Stimulated activated CD4-positive, alpha-beta T cell treated with anti-CD3 and anti-CD28 coated beads, Interleukin-1b, Interleukin-23, amount 100 ng/mL, for 1 hour (primary cell): Measurements from ENCODE around the gene SLC1A5.
"Not testable (repeated sequence)": the region's sequence is repeated elsewhere in the genome, so short reads cannot be mapped to it uniquely, and the experiment has no call there.

ENCODE experiments used
- DNase-seq, 2 donors: peaks; one replicate each; pipeline ENCODE4 v3.0.0-alpha.2; 2020; ENCODE audit warnings: low read depth in 2 of 2

Gene SLC1A5

DNA sequence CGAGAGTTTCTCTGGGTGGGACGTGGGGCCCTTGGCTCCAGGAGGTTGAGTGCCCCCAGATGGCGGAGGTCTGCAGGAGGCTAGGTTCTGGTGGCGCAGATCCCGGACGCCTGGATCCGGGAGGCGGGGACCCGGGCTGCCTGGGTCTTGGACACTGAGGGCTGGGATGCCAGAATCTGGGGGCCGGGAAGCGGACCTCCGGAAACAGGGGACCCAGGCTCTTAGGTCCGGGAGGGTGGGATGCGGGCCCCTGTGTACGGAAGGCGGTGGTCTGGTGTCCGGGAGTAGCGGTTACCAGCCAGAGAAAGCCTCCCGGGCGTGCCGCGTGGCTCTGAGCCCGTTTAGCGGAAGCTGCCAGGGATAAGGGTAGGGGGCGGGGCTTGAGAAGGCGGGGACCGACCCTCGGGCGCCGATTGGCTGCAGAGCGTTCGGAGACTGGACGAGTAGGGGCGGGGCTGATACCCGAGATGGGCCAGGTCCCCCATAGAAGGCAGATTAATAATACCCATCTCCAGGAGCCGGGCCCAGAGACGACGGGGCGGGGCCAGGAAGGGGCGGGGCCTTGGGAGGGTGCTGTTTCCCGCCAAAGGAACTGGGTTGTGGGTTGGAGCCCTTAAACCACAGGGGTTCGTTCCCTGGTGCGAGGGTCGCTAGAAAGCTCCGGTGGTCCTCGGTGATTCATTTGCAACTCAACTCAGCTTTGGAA lies at the start of gene SLC1A5:
Gene SLC1A5 (minus strand): TSS at position 333 of the 706 bp plus-strand sequence. CDS start 629 bp downstream, outside the sequence.
- peak; percentile 95 to 98 for DNase-seq

DNA sequence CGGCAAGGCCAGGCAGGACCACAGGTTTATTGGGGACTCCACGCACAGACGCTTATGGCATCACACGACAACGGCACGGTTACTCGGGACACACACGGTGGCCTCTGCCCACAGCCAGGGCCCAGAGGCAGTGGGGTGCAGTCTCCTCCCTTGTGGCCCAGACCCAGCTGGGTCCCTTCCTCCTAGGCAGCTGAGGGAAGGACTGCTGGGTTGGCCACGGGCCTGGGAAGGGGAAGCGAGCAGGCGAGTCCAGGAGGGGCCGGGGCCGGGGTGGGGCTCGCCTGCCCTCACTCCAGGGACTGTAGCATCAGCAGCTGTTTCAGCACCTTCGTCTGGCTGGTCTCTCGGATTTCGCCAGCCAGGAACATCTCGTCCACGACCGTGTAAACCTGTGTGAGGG lies 49.8 kb upstream of the SLC1A5 start:
- DNase-seq = no peak

DNA sequence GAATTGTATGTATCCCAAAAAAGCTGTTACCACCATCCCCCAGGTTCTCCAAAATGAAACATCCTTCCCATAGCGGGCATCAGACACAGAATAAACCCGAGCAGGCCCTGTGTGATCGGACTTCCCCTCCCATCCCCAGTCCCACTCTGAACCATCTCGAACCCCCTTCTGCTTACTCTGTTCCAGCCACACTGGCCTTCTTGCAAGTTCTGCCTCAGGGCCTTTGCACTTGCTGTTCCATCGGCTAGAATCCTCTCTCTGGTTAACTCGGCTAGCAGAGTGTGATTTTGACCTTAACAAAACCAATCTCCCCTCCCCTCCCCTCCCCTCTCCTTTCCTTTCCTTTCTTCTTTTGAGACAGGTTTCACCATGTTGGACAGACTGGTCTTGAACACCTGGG lies 46.6 kb upstream of the SLC1A5 start:
- DNase-seq = no peak

DNA sequence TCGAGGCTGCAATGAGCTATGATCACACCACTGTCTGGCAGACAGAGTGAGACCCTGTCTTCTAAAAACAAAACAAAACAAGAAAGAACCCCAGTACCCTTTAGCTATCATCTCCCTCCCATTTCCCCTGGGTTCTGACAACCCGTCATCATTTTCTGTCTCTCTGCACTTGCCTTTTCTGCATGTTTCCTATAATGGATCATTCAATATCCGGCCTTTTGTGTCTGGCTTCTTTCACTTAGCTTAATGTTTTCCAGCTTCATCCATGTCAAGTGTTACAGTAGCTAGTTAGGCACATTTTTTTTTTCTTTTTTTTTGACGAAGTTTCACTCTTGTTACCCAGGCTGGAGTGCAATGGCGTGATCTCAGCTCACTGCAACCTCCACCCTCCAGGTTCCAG lies 45.7 kb upstream of the SLC1A5 start:
- DNase-seq = no peak

DNA sequence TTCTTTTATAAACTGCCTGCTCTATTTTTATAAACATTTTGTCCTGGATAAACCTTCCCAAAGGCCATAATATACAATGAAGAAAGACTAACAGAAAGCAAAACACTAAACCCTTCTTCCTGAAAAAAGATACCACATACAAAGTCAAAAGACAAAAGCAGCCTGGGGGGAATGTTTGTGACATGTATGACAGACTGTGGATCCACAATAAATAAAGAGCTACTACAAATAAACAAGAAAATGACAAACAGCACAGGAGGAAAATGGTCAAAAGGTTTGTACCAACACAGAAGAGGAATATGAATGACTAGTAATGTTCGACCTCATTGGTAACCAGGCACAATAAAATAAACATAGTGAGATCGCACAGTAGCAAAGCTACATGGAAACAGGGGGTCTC lies 42.5 kb upstream of the SLC1A5 start:
- no peak for DNase-seq

DNA sequence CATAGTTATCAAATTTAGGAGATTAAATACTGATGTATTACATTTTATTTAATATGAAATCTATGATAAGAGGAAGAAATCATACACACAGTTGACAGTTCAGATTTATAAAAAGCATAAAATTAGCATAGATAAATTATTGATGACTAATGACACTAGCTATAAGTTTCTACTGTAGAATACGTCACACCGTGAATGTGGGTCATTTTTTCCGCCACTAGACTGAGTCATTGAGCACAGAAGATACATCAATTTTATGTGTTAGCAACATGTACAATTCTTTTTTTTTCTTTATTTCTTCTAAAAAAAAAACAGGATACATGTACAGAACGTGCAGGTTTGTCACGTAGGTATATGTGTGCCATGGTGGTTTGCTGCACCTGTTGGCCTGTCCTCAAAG lies 40.1 kb upstream of the SLC1A5 start:
- DNase-seq = peak in 1 of 2 donors; percentile 23

DNA sequence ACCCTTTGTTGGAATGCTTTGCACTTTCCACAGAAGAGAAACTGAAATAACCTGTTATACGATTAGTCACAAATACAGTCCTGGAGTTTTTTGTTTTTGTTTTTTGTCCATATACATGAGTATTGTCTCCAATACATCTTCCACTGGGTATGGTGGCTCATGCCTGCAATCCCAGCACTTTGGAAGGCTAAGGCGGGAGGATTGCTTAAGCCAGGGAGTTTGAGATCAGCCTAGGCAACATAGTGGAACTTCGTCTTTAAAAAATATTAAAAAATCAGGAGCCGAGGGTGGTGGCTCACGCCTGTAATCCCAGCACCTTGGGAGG lies 37.3 kb upstream of the SLC1A5 start:
- no peak for DNase-seq

DNA sequence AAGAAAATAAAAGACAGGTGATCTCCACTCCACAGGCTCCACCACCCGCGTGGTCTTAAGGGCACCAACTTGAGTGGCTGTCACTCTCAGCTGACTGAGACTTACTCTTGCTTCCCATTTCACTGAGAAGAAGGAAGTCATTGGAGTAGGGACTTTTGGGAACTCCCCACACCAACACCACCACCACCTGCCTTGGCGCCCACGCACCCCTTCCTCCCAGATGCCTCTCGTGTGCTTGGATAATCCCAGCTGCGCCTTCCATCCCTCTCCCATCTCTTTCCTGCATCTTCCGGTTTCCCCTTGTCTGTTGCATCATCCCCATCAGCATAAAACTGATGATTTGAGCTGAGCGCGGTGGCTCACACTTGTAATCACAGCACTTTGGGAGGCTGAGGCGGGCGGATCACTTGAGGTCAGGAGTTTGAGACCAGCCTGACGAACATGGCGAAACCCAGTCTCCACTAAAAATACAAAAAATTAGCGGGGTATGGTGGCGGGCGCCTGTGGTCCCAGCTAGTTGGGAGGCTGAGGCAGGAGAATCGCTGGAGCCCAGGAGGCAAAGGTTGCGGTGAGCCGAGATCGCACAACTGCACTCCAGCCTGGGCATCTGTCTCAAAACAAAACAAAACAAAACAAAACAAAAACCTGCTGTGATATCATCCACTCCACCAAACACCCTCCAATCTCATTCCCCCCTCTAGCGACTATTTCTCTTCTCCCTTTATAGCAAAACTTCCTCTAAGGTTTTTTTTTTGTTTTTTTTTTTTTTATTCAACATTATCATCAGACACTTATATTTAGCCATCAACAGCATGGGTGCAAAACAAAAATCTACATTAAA lies 36.7 kb upstream of the SLC1A5 start:
- no peak for DNase-seq

DNA sequence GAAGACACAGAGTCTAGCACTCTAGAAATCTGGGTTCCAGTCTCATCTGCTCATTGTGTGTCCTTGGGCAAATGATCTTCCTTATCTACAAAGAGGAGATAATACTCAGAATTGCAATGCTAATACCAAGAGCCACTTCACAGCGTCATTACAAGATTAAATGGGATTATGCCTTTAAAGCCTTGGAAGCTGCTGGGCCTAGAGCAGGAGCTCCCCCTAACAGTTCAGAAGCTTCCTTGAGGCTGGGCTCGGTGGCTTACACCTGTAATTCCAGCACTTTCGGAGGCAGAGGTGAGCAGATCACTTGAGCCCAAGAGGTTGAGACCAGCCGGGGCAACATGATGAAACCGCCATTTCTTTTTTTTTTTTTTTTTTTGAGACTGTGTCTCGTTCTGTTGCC lies 34.7 kb upstream of the SLC1A5 start:
- no peak for DNase-seq

DNA sequence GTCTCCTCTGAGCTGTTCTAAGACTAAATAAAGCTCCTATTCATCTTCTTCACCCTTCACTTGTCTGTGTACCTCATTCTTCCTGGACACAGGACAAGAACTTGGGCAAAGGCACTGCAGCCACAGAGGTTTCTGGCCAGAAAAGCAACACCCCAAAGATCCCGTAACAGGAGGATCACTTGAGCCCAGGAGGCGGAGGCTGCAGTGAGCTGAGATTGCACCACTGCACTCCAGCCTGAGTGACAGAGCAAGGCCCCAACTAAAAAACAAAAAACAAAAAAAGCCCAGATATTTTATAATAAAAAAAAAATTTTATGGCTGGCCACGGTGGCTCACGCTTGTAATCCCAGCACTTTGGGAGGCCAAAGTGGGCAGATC lies 34.0 kb upstream of the SLC1A5 start:
- not testable (repeated sequence) for DNase-seq

DNA sequence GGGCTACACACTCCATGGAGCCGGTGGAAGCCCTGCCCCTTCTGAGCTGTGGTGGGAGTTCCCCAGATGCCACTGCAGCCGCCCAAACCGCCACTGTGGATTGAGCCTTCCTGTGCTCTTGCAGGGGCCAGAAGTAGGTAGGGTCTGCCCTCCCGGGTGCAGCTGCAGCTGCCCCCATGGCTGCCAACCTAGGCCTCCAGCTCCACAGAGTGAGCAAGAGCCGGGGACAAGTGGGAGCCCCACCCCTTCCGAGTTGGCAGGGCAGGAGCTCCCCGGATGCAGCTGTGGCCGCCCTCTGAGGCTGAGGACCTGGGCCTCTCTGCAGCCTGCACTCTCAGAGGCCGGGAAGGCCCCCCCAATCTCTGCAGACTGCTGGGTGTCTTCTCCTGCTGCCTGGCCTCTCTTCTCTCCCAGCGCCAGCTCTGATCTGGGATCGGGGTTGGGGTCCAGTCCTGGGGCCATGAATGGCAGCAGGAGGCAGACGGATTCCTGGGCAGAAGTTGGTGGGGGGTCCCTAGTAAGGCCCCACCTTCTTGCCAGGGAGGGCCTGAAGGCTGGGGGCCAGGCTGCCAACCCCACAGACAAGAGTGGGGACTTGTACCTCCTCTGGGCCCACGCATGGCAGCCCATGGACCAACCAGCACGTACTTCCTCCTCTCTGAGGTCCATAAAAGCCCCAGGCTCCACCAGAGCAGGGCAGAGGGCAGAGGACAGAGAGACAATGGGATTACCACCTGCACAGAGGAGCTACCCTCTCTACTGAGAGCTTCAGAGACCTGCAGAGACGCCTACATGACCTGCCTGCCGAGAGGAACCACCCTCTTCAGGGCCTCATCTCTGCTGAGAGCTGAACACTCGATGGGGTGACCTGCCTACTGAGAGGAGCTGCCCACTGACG lies 33.4 kb upstream of the SLC1A5 start:
- peak; percentile 21 to 24 for DNase-seq

DNA sequence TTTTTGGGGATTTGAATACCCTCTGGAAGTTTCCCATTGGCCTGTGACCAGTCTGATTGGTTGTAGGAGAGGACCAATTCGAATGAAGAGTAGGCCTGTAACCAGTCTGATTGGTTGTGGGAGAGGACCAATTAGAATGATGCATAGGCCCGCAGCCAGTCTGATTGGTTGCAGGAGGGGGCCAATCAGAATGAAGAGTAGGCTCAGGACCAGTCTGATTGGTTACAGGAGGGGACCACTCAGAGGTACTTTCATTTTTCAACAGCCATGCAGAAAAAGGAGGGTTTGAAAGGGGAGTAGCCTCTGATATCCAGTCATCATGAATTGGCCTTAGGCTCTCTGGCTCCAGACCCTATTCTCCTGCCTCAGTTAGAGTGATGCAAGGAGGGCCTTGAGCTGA lies 30.4 kb upstream of the SLC1A5 start:
- no peak for DNase-seq

DNA sequence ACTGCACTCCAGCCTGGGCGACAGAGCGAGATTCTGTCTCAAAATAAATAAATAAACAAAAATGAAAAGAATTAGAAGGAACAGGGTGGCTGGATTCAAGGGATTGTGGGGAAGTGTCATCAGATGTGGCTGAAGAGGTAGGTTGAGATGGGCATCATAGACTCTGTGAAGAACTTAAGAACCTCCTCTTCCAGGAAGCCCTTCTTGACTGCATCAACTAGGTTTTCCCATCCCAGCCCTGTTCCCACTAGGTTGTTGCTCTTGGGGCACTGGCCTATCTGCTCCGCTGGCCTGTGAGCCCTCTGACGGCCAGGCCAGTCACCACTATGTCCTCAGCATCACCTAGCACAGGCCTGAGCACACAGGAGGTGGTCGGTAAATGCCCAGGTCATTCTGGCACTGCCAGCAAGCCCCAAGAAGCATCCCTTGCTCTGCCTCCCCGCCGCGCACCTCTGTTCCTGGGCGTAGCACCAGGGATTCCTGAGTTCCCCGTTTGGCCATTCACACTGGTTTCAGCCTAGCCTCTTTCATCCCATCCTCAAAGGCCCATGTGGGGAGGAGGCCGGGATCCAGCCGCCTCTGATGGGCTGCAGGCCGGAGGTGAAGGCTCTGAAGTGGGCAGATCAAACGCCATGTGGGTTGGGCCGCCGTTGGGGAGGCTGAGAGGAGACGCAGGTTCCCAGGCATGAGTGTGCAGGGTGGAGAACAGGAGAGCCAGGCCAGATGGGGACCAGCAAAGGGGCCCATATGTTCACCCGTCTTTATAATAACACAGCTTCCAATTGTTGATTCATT lies 27.6 kb upstream of the SLC1A5 start:
- no peak for DNase-seq

DNA sequence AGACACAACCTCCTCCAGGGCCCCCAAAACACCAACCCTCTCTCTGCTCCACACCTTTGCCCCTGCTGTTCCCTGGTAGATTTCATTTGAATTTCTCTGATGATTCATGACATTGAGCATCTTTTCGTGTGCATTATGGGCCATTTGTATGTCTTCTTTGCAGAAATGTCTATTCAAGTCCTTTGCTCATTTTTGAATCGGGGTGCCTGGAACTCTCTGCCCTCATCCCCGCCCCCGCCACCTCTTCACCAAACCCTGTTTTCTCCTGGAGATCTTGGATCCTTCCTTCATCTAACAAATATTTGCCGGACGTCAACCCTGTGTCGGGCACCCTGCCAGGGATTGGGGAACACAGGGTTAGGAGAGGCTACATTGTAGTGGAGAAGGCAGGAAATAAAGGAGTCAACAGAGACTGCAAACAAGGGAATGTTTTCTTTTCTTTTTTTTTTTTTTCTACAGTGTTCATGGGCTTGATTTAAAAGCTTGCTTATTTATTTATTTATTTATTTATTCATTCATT lies 25.5 kb upstream of the SLC1A5 start:
- DNase-seq = no peak

DNA sequence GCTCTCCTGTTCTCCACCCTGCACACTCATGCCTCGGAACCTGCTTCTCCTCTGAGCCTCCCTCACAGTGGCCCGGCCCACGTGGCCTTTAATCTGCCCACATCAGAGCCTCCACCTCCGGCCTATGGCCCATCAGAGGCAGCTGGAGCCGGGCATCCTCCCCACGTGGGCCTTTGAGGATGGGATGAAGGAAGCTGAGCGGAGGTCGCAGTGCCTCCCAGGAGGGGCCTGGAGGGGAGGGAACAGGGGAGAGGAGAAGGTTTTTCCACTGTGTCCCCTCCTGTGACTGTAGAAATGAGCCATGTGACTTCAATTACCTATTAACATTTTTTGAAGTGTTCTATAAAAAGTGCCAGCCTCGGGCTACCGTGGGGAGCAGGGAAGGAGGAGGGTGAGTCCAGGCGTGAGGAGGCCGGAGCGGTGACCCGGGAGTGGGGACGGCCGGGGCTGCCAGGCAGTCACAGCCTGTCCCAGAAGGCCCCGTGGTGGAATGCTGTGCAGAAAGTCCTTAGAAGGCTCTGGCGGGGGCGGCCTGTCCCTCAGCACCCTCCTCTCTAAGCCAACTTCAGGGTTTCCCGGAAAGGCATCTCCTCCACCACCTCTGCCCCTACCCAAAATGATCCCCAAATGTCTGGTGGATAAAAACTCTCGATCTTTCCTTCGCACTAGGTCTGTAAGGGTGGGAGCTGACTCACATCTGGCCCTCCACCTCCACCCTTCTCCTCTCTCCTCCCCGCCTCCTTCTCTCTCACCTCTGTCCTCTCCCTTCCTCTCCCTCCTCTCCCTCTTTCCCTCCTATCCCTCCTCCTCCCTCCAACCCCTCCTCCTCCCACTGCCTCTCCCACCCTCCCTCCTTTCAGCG lies 24.8 kb upstream of the SLC1A5 start:
- DNase-seq = no peak

DNA sequence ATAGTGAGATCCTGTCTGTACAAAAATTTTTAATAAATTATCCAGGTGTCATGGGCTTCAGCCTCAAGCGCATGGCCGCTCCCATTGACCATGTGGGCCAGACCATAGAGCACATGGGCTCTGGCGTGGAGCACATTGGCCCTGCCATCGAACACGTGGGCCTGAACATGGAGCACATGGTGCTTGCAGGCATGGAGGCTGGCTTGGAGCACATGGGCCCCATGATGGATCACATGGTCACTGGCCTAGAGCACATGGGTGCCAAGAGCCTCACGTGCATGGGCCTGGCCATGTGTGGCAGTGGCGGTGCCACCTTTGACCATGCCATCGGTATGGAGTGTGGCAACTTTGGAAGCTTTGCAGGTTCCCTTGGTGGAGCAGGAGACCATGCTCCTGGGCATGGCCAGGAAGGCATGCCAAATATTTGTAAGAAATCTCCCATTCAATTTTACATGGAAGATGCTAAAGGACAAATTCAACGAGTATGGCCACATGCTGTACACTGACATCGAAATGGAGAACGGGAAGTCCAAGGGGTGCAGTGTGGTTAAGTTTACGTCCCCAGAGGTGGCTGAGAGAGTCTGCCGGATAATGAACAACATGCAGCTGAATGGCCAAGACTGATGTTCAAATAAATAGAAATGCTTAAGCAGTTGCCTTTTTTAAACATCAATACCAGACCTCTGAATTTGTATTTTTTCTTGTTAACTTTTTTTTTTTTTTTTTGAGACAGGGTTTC lies 21.3 kb upstream of the SLC1A5 start:
- DNase-seq = no peak

DNA sequence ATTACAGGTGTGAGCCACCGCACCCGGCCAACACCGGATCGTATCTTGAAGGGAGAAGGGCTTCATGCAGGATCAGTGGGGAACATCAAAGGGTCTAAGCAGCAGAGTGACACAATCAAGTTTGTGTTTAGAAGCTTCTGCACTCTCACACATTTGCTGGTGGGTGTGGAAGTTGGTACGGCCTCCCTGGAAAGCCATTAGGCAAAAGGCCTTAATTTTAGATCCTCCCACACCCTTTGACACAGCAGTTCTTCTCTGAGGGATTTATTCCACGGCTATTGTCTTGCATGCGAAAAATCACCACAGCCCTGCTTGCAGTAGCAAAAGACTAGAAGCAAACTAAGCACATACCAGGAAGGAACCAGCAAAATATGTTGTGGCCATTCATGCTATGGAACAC lies 18.3 kb upstream of the SLC1A5 start:
- no peak for DNase-seq

DNA sequence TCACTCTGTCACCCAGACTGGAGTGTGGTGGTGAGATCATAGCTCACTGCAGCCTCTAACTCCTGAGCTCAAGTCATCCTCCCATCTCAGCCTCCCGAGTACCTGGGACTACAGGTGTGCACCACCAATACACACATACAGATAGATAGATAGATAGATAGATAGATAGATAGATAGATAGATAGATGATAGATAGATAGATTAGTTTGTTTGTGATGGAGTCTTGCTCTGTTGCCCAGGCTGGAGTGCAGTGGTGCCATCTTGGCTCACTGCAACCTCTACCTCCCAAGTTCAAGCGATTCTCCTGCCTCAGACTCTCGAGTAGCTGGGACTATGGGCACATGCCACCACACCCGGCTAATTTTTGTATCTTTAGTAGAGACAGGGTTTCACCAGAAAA lies 16.0 kb upstream of the SLC1A5 start:
- not testable (repeated sequence) for DNase-seq

DNA sequence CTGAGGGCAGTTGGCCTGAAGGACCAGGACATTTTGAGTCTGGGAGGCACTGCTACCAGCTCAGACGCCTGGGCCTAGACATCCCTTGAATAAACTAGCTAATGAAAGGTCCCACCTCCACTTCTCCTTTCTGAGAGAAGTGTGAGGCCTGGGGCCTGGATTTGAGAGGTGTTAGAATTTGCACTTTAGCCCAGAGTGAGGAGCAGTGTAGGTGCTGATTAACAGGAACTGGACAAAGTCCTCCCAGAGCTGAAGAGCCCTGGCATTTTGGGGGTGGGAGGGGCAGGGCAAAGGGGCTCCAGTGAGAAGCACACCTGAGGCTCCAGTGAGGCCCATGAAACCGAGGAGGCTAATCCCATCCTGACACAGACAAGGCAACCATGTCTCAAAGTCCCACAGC lies 15.2 kb upstream of the SLC1A5 start:
- no peak for DNase-seq

DNA sequence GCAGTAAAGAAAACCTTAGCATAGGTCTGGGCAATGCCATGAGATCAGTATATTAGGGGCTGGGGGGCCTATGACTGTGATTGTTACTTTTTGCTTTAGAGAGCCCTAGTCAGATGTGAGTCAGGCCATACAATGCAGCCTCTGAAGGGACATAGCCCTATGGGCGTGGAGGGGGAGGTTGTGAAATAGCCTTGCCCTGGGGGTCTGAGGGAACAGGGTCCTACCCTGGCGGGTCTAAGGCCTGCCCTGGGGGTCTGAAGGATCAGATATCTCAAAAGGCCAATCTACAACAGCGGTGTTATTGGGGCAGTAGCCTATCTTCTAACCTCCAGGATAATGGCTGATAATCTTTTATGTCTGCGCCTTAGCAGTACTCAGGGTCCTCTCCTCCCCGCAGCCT lies 13.8 kb upstream of the SLC1A5 start:
- DNase-seq = no peak
